Renal cortex interstitium (tissue), 11 donors: Measurements from ENCODE around the gene FOXJ1. TPM values are rescaled to one million over a fixed set of nuclear protein-coding genes. Genes with fewer than 3 reads are reported as not detected.

Experiments used
- DNase-seq, 11 donors: peaks; one replicate each; pipeline ENCODE4 v3.0.0-alpha.2; 2013; ENCODE audit warnings: low read depth in 9 of 11, low spot score in 4 of 11; ENCODE audit errors: extremely low read depth in 1 of 11
- polyA plus RNA-seq, 3 donors: library from polyadenylated mRNA; unstranded; fragments of 120-200 nt; gene quantifications; one replicate each; pipeline ENCODE4 v1.2.1, GENCODE V29; 2013; ENCODE audit not compliant: insufficient read length in 3 of 3

Gene FOXJ1
- polyA plus RNA-seq, 3 donors: 16.7 to 26.9 (median 23.6) TPM

GRCh38 chr17:76166168-76166567, 25.1 kb upstream of the FOXJ1 start:
- DNase-seq: no peak

- no peak for DNase-seq
Observed at GRCh38 chr17:76164331-76164730, 23.3 kb upstream of the FOXJ1 start.

- no peak for DNase-seq
Observed at GRCh38 chr17:76163919-76164318, 22.9 kb upstream of the FOXJ1 start.

- no peak for DNase-seq
Observed at GRCh38 chr17:76161619-76162266, 20.7 kb upstream of the FOXJ1 start.

- DNase-seq: no peak
Observed at GRCh38 chr17:76160896-76161528, 20.0 kb upstream of the FOXJ1 start.

- DNase-seq: no peak
Observed at GRCh38 chr17:76159157-76159556, 18.1 kb upstream of the FOXJ1 start.

GRCh38 chr17:76157759-76158158, 16.7 kb upstream of the FOXJ1 start:
- DNase-seq: no peak

GRCh38 chr17:76156662-76156991, 15.6 kb upstream of the FOXJ1 start:
- DNase-seq: no peak

- DNase-seq: no peak
Observed at GRCh38 chr17:76155988-76156661, 15.1 kb upstream of the FOXJ1 start.

GRCh38 chr17:76154936-76155845, 14.1 kb upstream of the FOXJ1 start:
- no peak for DNase-seq

- no peak for DNase-seq
Observed at GRCh38 chr17:76154292-76154691, 13.2 kb upstream of the FOXJ1 start.

- DNase-seq: no peak
Observed at GRCh38 chr17:76153640-76154039, 12.6 kb upstream of the FOXJ1 start.

- DNase-seq: no peak
Observed at GRCh38 chr17:76153202-76153601, 12.2 kb upstream of the FOXJ1 start.

GRCh38 chr17:76152591-76152990, 11.5 kb upstream of the FOXJ1 start:
- DNase-seq: no peak

GRCh38 chr17:76151896-76152454, 10.9 kb upstream of the FOXJ1 start:
- DNase-seq: no peak

- no peak for DNase-seq
Observed at GRCh38 chr17:76150712-76151622, 9.9 kb upstream of the FOXJ1 start.

- DNase-seq: no peak
Observed at GRCh38 chr17:76149214-76149613, 8.2 kb upstream of the FOXJ1 start.

GRCh38 chr17:76148015-76148326, 6.9 kb upstream of the FOXJ1 start:
- no peak for DNase-seq
